K562 (cell line): ENCODE results near the gene KCNMB3. TPM values are rescaled to one million over a fixed set of nuclear protein-coding genes. Genes with fewer than 3 reads are reported as not detected.

Source experiments
- ATAC-seq: fragments of 200-7000 bp; cut with Tn5 transposase; 3 replicates; pipeline ENCODE4 v1.9.1; 2020; ENCODE audit warnings: moderate library complexity
- BruUV-seq: library from RNA; stranded (reverse); fragments of 400-500 nt; replicated peaks from 2 replicates; lab custom pipeline; 2021; lab: Mats Ljungman, UMichigan
- CTCF ChIA-PET: fragments of 300-600 bp; formaldehyde crosslinking; extraction: SDS; loops from one replicate; lab custom pipeline; 2021; ENCODE audit warnings: low intra/inter-chr PET ratio; lab: Yijun Ruan, JAX
- POLR2A ChIA-PET: fragments of 300-600, 350-650 bp; sonication (Branson Sonifier 250); formaldehyde crosslinking; extraction: SDS; loops from one replicate; lab custom pipeline; 2021; ENCODE audit warnings: antibody characterized with exemption, inconsistent platforms; lab: Yijun Ruan, JAX
- DNase-seq, 4 experiments: peaks; one replicate each; pipeline versions ENCODE4 v3.0.0 to v3.0.0-alpha.2; 2011 to 2018; ENCODE audit warnings: low spot score in 3 of 4, mixed read lengths in 3 of 4; ENCODE audit errors: extremely low read depth in 1 of 4
- FAIRE-seq: peaks from 2 replicates; lab custom pipeline; 2011; peaks lifted over from hg19 to GRCh38; lab: Jason Lieb, UNC
- H2AFZ ChIP-seq: 2 replicates; pipeline ENCODE4 v1.6.0; 2011; ENCODE audit warnings: low read depth, low read length, control low read depth, inconsistent platforms
- H3K27ac ChIP-seq: fragments of 200-600 bp; 3 replicates; pipeline ENCODE4 v1.8.0; 2011; ENCODE audit warnings: low read depth, mild to moderate bottlenecking, control low read depth, inconsistent platforms, low read length, moderate library complexity, mixed read lengths; ENCODE audit errors: extremely low read depth
- H3K27me3 ChIP-seq, 2 experiments: fragments of 300-600 bp in 1 of 2; 2 replicates in 1 of 2; 3 replicates in 1 of 2; pipeline versions ENCODE4 v1.6.0 to v1.8.0; 2011; ENCODE audit warnings: inconsistent platforms in 2 of 2, low read length in 2 of 2, mild to moderate bottlenecking in 1 of 2, mixed read lengths in 1 of 2, moderate library complexity in 1 of 2; ENCODE audit not compliant: control insufficient read depth in 2 of 2, insufficient read depth in 2 of 2
- H3K36me3 ChIP-seq: fragments of 300-600 bp; 3 replicates; pipeline ENCODE4 v1.8.0; 2011; ENCODE audit warnings: mild to moderate bottlenecking, low read length, inconsistent platforms; ENCODE audit not compliant: control insufficient read depth, insufficient read depth
- H3K4me1 ChIP-seq, 2 experiments: fragments of 200-600 bp in 1 of 2; replicated peaks in 1 of 2; 2 replicates in 1 of 2; 3 replicates in 1 of 2; pipeline versions ENCODE4 v1.5.1 to v1.8.0; 2011; ENCODE audit warnings: inconsistent platforms in 2 of 2, low read length in 2 of 2, mild to moderate bottlenecking in 1 of 2, mixed read lengths in 1 of 2, moderate library complexity in 1 of 2; ENCODE audit not compliant: control insufficient read depth in 2 of 2, insufficient read depth in 2 of 2
- H3K4me2 ChIP-seq: 2 replicates; pipeline ENCODE4 v1.6.1; 2011; ENCODE audit warnings: low read length, control low read depth, inconsistent platforms, mixed read lengths; ENCODE audit not compliant: insufficient read depth
- H3K4me3 ChIP-seq: fragments of 200-600 bp; sonication (generic), shearing (Covaris generic); 2 replicates; pipeline ENCODE4 v1.5.1; 2016; ENCODE audit warnings: control low read depth, inconsistent platforms
- H3K79me2 ChIP-seq: fragments of 200-600 bp; 3 replicates; pipeline ENCODE4 v1.8.0; 2011; ENCODE audit warnings: low read length, inconsistent platforms; ENCODE audit not compliant: control insufficient read depth, insufficient read depth
- H3K9ac ChIP-seq, 2 experiments: 2 replicates each; pipeline versions ENCODE4 v1.6.0 to v1.6.1; 2011; ENCODE audit warnings: low read depth in 2 of 2, low read length in 2 of 2, control low read depth in 1 of 2, inconsistent platforms in 1 of 2, mild to moderate bottlenecking in 1 of 2, mixed read lengths in 1 of 2; ENCODE audit not compliant: insufficient read depth in 1 of 2
- H3K9me1 ChIP-seq: one replicate; pipeline ENCODE4 v1.6.0; 2011; ENCODE audit warnings: inconsistent platforms, mild to moderate bottlenecking, low read length, moderate library complexity; ENCODE audit not compliant: control insufficient read depth, insufficient read depth
- H3K9me3 ChIP-seq: replicated peaks from 2 replicates; pipeline ENCODE4 v1.5.1; 2011; ENCODE audit warnings: low read depth, low read length, inconsistent platforms; ENCODE audit not compliant: control insufficient read depth, insufficient read depth
- H4K20me1 ChIP-seq: replicated peaks from 2 replicates; pipeline ENCODE4 v1.6.1; 2011; ENCODE audit warnings: low read length, inconsistent platforms, mixed read lengths; ENCODE audit not compliant: control insufficient read depth, insufficient read depth
- MECOM ChIP-seq: fragments of 250-450 bp; sonication (Bioruptor Pico); IDR thresholded peaks from 2 replicates; pipeline ENCODE4 v1.8.0; 2022; ENCODE audit warnings: inconsistent platforms
- MEIS2 ChIP-seq: fragments of 450-650 bp; IDR thresholded peaks from 2 replicates; pipeline ENCODE4 v1.6.1; 2014; ENCODE audit warnings: mild to moderate bottlenecking; ENCODE audit not compliant: partially characterized antibody
- TBP ChIP-seq: optimal IDR thresholded peaks from 2 replicates; pipeline ENCODE3; 2011; ENCODE audit warnings: low read depth, low read length, improper control_type of control experiment
- U2AF1 ChIP-seq: fragments of 200-400 bp; formaldehyde crosslinking; optimal IDR thresholded peaks from 2 replicates; pipeline ENCODE3; 2017; ENCODE audit warnings: mild to moderate bottlenecking, low read depth, low read length, moderate library complexity
- YY1 ChIP-seq, 3 experiments: IDR thresholded peaks; 2 replicates each; pipeline ENCODE4 v1.6.1; 2011; ENCODE audit warnings: low read length in 2 of 3, mild to moderate bottlenecking in 2 of 3, moderate library complexity in 2 of 3, borderline replicate concordance in 1 of 3, control low read depth in 1 of 3, low read depth in 1 of 3; ENCODE audit not compliant: insufficient read depth in 3 of 3, insufficient replicate concordance in 2 of 3, control insufficient read depth in 1 of 3, insufficient read length in 1 of 3; ENCODE audit errors: extremely low read depth in 1 of 3
- ZBTB1 ChIP-seq: sonication (generic); formaldehyde crosslinking; IDR thresholded peaks from 2 replicates; pipeline ENCODE4 v1.8.1; 2023; ENCODE audit warnings: missing genetic modification reagents, low read depth, mild to moderate bottlenecking, borderline replicate concordance
- ZFX ChIP-seq: sonication (generic); formaldehyde crosslinking; IDR thresholded peaks from 2 replicates; pipeline ENCODE4 v1.8.0; 2022; ENCODE audit warnings: mild to moderate bottlenecking, missing genetic modification reagents, moderate library complexity
- ZNF197 ChIP-seq: fragments of 200-800 bp; sonication (Bioruptor generic); IDR thresholded peaks from 2 replicates; pipeline ENCODE4 v1.6.1; 2016; ENCODE audit warnings: low read depth, missing genetic modification characterization, missing compliant biosample characterization
- ZNF79 ChIP-seq: fragments of 250-450 bp; sonication (Bioruptor Pico); IDR thresholded peaks from 2 replicates; pipeline ENCODE4 v1.4.0; 2020; ENCODE audit warnings: low read depth, mild to moderate bottlenecking, moderate library complexity
- WGBS: fragments of 100-300 bp; shearing (Covaris generic); methylation state at CpG from one replicate; pipeline ENCODE4 v1.1.6; 2016; ENCODE audit warnings: low coverage, mixed read lengths; ENCODE audit not compliant: insufficient coverage; ENCODE audit errors: missing lambda C conversion rate; 5-methylcytosine and 5-hydroxymethylcytosine counted together
- in situ Hi-C: fragments of 300-500 bp; cut with MboI; formaldehyde crosslinking; loops from 4 replicates; pipeline ENCODE4 v1.15.0; 2018; ENCODE audit warnings: inconsistent platforms, mixed read lengths
- intact Hi-C: fragments of 100-400 bp; cut with micrococcal nuclease; formaldehyde crosslinking; loops from 2 replicates; pipeline ENCODE4 v1.14.2; 2022
- polyA plus RNA-seq, 8 experiments: library from polyadenylated mRNA; depleted of rRNA in 4 of 8; stranded (reverse) in 5 of 8; unstranded in 3 of 8; fragments of >200 nt; fragmentation: Nextera tagmentation in 2 of 8; fragmentation: Illumina TruSeq in 1 of 8; extraction: Ambion mirVana in 2 of 8; extraction: Trizol in 1 of 8; gene quantifications; 2 replicates each; pipeline versions ENCODE4 v1.2.1 to v1.2.3, GENCODE V29; 2011 to 2014; ENCODE audit warnings: inconsistent platforms in 1 of 8, missing spikeins in 1 of 8
- total RNA-seq, 7 experiments: library from RNA; depleted of rRNA in 6 of 7; stranded (reverse); fragments of >200 nt in 6 of 7; fragmentation: Illumina TruSeq in 2 of 7; extraction: Trizol in 2 of 7; gene quantifications; 2 replicates each; pipeline versions ENCODE4 v1.2.1 to v1.2.3, GENCODE V29; 2011 to 2021; ENCODE audit warnings: low replicate concordance in 1 of 7
- TF ChIP-seq, protein P1 (sequence below): sonication (generic); formaldehyde crosslinking; IDR thresholded peaks from 2 replicates; pipeline ENCODE4 v1.8.0; 2023; ENCODE audit warnings: mild to moderate bottlenecking, missing genetic modification reagents
- TF ChIP-seq, protein P2 (sequence below), 2 experiments: IDR thresholded peaks in 1 of 2; conservative IDR thresholded peaks in 1 of 2; 2 replicates each; pipeline ENCODE4 v1.6.1; 2016; ENCODE audit warnings: low read depth in 2 of 2, mild to moderate bottlenecking in 1 of 2, missing compliant biosample characterization in 1 of 2, missing genetic modification characterization in 1 of 2, moderate library complexity in 1 of 2

The KCNMB3 gene
- total and polyA plus RNA-seq, 9 of the 15 experiments (the other 6 are each of a cell fraction or from before 2014, with no cell fraction given) = 7.0 to 21.1 (median 14.3) TPM

DNA sequence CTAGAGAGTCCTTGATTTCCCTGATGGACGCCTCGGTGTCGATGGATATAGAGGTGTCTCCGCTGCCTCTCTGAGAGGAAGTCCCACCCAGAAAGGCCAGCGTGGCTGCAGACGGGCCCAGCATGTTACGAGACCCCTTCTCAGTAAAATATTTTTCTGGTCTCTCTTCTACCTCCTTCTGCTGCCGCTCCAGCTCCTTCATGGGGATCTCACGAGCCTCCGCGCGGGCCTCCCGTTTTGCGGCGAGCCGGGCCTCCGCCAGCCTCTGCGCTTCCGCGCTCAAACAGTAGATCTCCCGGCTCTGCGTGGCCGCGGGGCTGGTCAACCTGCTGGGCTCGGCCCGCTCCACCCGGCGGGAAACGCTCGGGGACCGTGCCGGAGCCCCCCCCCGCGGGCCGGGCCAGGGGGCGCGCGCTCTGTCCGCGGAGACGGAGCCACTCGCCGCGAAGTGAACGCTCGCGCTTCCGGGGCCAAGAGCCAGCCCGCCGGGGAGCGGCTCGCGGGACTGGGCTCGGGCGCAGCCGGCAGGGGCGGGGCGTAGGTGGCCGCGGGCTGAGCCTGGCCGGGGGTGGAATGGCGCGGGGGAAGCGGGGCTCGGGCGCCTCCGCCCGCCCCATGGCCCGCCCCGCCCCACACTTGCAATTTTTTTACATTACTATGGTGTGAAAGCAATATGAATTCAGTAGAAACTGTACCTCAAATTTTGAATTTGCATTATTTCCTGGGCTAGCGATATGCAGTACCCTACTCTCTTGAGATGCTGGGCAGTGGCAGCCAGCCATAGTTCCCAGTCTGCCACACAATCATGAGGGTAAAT is 10.2 kb upstream of the KCNMB3 start:
- WGBS = under 1% methylated on average over 32 of the region's 71 CpGs
- intact Hi-C loops = loop anchor here (2.0 kb wide), 2 partner anchors 40 to 112 kb away; partner anchors contain the start of gene PIK3CA
- H3K9me1 ChIP-seq = no peaks in the 10 kb centered on the region
- ATAC-seq (peak; percentile 87), FAIRE-seq (no peak), DNase-seq (peak; percentile 90 to 93 (median 92))
- H3K27me3 ChIP-seq = no peaks in the 10 kb centered on the region
- BruUV-seq = no TSS peak
- ChIA-PET POLR2A (interaction anchor here (0.6 to 0.9 kb wide), 3 partner anchors 12 to 66 kb away, joined by 3 to 5 read pairs (median 3); no protein-coding TSS in a partner anchor), CTCF (interaction anchor here (0.6 kb wide), 1 partner anchor 52 kb away, joined by 3 read pairs; no protein-coding TSS in a partner anchor)
- H3K9me3 ChIP-seq = 0 out of 2 replicates have a peak, but pooled peaks cover 4% of the 10 kb centered on the region
- H4K20me1 ChIP-seq = peaks cover 12% of the 10 kb centered on the region; the same call in 1 of the 2 replicates
- H3K4me1 ChIP-seq = peaks cover 24 to 25% of the 10 kb centered on the region in 2 experiments; a peak in 4 of 5 replicates
- peak overlapping the region; percentile 86 for H3K4me2 ChIP-seq
- H3K4me3 ChIP-seq = peak overlapping the region; percentile 63
- no peaks in the 10 kb centered on the region for H3K36me3 ChIP-seq
- in situ Hi-C loops = no loop called here
- H3K79me2 ChIP-seq = peaks cover 50% of the 10 kb centered on the region
- H3K27ac ChIP-seq = peak overlapping the region; percentile 89
- peak overlapping the region; percentile 82 to 98 for H3K9ac ChIP-seq
- H2AFZ ChIP-seq = peak overlapping the region; percentile 92
- peak; percentile 91 for TF ChIP-seq ZFX
- no peak for TF ChIP-seq ZNF197 (CRISPR knock-in tag)
- TF ChIP-seq U2AF1 = peak; percentile 20
- TF ChIP-seq, protein P1, sequence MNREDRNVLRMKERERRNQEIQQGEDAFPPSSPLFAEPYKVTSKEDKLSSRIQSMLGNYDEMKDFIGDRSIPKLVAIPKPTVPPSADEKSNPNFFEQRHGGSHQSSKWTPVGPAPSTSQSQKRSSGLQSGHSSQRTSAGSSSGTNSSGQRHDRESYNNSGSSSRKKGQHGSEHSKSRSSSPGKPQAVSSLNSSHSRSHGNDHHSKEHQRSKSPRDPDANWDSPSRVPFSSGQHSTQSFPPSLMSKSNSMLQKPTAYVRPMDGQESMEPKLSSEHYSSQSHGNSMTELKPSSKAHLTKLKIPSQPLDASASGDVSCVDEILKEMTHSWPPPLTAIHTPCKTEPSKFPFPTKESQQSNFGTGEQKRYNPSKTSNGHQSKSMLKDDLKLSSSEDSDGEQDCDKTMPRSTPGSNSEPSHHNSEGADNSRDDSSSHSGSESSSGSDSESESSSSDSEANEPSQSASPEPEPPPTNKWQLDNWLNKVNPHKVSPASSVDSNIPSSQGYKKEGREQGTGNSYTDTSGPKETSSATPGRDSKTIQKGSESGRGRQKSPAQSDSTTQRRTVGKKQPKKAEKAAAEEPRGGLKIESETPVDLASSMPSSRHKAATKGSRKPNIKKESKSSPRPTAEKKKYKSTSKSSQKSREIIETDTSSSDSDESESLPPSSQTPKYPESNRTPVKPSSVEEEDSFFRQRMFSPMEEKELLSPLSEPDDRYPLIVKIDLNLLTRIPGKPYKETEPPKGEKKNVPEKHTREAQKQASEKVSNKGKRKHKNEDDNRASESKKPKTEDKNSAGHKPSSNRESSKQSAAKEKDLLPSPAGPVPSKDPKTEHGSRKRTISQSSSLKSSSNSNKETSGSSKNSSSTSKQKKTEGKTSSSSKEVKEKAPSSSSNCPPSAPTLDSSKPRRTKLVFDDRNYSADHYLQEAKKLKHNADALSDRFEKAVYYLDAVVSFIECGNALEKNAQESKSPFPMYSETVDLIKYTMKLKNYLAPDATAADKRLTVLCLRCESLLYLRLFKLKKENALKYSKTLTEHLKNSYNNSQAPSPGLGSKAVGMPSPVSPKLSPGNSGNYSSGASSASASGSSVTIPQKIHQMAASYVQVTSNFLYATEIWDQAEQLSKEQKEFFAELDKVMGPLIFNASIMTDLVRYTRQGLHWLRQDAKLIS (CRISPR knock-in tag) = peak; percentile 68; the same call in 1 of the 2 replicates
- TF ChIP-seq, protein P2, sequence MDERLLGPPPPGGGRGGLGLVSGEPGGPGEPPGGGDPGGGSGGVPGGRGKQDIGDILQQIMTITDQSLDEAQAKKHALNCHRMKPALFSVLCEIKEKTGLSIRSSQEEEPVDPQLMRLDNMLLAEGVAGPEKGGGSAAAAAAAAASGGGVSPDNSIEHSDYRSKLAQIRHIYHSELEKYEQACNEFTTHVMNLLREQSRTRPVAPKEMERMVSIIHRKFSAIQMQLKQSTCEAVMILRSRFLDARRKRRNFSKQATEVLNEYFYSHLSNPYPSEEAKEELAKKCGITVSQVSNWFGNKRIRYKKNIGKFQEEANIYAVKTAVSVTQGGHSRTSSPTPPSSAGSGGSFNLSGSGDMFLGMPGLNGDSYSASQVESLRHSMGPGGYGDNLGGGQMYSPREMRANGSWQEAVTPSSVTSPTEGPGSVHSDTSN (CRISPR knock-in tag; IDR thresholded peaks at IDR 0.05; ENCODE audit: low read depth) = no peak
- TF ChIP-seq, protein P2 (tag; conservative IDR thresholded peaks at IDR 0.05; ENCODE audit: low read depth) = no peak
- TF ChIP-seq MECOM (CRISPR knock-in tag) = no peak
- TF ChIP-seq YY1 (IDR thresholded peaks at IDR 0.05; ENCODE audit: borderline replicate concordance in 1 of 3, control insufficient read depth in 1 of 3, extremely low read depth in 1 of 3, insufficient read depth in 3 of 3, insufficient read length in 1 of 3, insufficient replicate concordance in 2 of 3, low read depth in 1 of 3, low read length in 2 of 3) = peak in 2 of 3 experiments; percentile 68 to 70
- no peak for TF ChIP-seq ZNF79 (CRISPR knock-in tag)
- TF ChIP-seq MEIS2 = no peak
- 0 out of 2 replicates have a peak, but pooled peaks have one; percentile 50 for TF ChIP-seq ZBTB1 (CRISPR knock-in tag)
- peak; percentile 46 for TF ChIP-seq TBP
